AML-193 (cell line): ENCODE results near the gene MED22.
A peak's percentile ranks its signal among the peaks of the same experiment; 100 is the strongest.
"Not testable (repeated sequence)": the region's sequence is repeated elsewhere in the genome, so short reads cannot be mapped to it uniquely, and the experiment has no call there.

ENCODE experiments used
- DNase-seq, 2 experiments: peaks; one replicate each; lab custom pipeline; 2025; lab: John Stamatoyannopoulos, UW

Gene MED22

GRCh38 chr9:133335924-133336811, 11.8 kb downstream of the MED22 start, which contains the start of gene SURF6:
Gene SURF6, minus strand, starts transcription at chr9:133336188. Its CDS starts 56 bp downstream, at chr9:133336132.
- DNase-seq = peak; percentile 85

- not testable (repeated sequence) for DNase-seq
Measured at GRCh38 chr9:133334888-133335287, 13.0 kb downstream of the MED22 start.

GRCh38 chr9:133334161-133334560, 13.8 kb downstream of the MED22 start:
- no peak for DNase-seq

- DNase-seq = no peak
Measured at GRCh38 chr9:133333566-133333965, 14.4 kb downstream of the MED22 start.

DNA sequence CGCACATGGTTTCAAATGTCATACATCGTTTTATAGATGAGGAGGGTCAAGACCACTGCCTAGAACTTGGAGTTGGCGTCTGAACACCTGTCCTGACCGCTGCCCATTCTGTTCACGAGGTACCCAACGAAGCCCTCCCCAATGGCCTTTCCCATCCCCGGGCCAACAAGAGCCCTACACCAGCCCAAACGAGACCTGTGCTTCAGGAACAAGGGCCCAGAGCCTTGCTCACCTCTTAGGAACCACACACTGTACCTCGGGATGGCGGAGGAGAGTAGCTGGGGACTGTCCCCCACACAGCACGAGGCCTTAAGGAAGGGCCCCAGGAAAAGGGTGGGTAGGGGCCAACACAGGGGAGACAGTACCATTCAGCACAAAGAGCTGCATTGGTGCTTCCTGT, 14.9 kb downstream of the MED22 start:
- DNase-seq = no peak

GRCh38 chr9:133332381-133332730, 15.6 kb downstream of the MED22 start:
- DNase-seq = no peak

DNA sequence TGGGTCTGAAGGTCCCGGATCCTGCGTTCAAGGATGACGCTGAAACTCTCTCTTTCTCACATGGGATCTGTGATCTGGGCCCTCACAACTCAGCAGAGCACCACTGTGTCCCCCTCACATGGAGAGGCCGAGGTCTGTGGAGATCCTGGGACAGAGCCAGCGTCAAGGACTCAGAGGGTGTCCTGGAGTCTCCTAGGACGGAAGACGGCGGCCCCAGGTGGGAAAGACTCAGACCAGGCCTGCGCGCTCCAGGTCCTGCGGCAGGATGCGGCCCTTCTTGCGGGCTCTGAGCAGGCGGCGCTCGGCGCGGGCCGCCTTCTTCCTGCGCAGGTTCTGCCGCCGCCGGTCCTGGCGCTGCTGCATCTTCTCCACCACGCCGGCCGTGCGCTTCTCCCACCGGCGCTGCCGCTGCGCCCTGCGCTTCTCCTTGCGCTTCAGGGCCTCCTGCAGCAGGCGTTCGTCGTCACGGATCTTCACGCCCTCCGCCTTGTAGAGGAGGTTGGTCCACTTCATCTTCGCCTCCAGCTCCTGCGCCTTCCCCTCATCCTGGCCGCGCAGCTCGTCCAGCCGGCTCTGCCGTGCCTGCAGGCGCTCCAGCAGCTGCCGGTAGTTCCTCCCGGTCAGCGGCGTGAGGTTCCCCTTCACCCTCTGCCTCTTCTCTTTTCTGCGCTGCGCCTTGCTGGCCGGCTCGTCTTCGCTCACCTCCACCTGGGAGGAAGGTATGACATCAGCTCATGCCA, 16.1 kb downstream of the MED22 start:
- no peak for DNase-seq

DNA sequence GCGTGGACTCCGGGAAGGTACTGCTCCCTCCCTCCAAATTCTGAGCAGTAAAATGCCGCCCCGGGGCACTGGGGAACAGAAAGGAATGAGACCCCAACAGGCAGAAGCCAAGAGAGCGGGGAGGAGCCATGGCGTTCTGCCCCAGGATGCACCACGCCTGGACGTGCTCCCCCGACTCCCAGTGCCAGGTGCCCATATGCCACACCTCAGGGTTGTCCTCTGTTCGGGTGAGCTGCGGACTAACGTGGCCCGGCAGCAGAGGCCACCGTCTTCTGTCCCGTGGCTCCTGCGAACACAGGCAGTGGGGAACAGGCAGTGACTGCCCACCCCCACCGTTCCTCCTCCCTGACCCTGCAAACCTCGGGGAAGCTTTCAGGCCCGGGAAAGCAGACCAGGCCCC, 16.7 kb downstream of the MED22 start:
- no peak for DNase-seq

GRCh38 chr9:133329306-133330156, 18.4 kb downstream of the MED22 start:
- not testable (repeated sequence) for DNase-seq

- no peak for DNase-seq
Measured at GRCh38 chr9:133327834-133328484, 20.0 kb downstream of the MED22 start.

- not testable (repeated sequence) for DNase-seq
Measured at GRCh38 chr9:133327021-133327420, 20.9 kb downstream of the MED22 start.

GRCh38 chr9:133323991-133324703, 23.8 kb downstream of the MED22 start:
- DNase-seq = no peak

- DNase-seq = no peak
Measured at GRCh38 chr9:133323211-133323610, 24.7 kb downstream of the MED22 start.

DNA sequence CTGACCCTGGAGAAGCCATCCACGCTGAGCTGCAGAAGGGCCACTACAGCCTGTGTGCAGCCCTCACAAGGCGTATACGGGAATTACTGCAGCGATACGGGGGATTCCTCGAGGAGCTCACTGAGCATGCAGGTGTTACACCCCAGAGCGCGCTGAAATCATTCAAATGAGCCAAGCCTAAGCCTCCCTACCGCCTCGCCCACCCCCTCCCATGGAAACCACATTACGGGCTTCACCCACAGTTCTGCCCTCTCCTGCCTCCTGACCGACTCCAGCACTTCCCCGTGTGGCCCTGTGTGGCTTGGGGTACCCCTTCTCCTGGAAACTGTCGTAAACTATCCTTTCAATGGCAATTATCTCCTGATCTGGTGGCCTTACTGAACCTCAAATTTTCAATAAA, 25.2 kb downstream of the MED22 start:
- DNase-seq = no peak

GRCh38 chr9:133321411-133321935, 26.5 kb downstream of the MED22 start:
- no peak for DNase-seq

DNA sequence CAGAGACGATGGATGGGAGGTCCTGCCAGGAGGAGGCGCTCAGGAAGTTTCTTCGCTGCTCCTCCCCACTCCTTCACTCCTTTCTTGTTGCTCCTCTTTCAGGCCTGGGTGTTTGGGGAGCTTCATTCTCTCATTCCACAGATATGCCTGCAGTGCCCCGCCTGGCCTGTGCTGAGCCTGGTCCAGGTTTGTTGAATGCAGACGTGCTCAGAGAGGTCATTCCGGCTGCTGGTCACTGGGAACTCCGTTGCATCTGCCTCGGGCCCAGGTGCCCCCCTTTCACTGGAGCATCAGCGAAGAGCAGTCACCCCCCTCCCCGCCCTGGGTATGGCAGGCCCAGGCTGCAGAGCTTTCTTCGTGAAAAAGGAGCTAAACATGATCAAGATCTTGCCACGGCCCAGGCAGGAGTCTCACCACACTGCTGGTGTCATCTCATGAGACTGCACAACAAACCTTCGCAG, 27.5 kb downstream of the MED22 start:
- DNase-seq = no peak

- DNase-seq = not testable (repeated sequence)
Measured at GRCh38 chr9:133317551-133317950, 30.4 kb downstream of the MED22 start.

DNA sequence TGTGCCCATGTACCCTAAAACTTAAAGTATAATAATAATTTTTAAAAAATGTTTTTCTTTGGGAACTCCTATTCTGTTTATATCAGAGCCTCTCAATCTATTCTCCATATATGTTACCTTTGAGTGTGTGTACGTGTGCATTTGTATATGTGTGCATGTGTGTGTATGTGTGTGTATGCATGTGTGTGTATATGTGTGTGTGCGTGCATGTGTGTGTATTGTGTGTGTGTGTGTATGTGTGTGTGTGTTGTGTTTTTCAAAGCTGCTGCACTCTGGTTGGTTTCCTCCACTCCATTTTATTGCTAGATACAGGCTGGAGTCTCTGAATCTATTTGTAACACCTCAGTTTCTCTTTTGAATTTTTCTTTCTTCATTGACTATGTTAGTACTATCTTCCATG, 31.9 kb downstream of the MED22 start:
- no peak for DNase-seq

- DNase-seq = no peak
Measured at GRCh38 chr9:133309608-133310007, 38.3 kb downstream of the MED22 start.

DNA sequence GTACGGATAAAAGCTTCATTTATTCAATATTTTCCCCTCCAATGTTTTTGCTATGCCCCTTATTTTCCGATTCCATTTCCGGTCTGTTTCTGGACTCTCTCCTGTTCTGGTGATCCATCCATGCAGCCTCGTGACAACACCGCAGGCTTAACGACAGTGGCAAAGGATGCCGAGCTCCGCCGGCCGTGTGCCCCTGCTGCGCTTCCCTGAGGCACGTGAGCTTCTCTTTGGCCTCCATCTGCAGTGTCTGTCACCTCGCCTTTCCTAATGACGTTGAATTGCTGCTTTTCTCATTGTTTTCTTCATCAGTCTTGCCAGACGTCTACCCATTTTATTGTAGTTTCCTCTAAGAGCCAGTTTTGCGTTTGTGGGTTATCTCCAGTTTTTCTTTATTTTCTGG, 40.6 kb downstream of the MED22 start:
- DNase-seq = no peak
